GM21381 (cell line): ENCODE results near the gene DNAJC5G.
"Not testable (repeated sequence)": the region's sequence is repeated elsewhere in the genome, so short reads cannot be mapped to it uniquely, and the experiment has no call there.

Experiments used
- ATAC-seq: cut with Tn5 transposase; IDR thresholded peaks from one replicate; pipeline ENCODE4 v1.9.1; 2021; ENCODE audit warnings: mild to moderate bottlenecking, moderate library complexity; ENCODE audit not compliant: unreplicated experiment

The DNAJC5G gene

DNA sequence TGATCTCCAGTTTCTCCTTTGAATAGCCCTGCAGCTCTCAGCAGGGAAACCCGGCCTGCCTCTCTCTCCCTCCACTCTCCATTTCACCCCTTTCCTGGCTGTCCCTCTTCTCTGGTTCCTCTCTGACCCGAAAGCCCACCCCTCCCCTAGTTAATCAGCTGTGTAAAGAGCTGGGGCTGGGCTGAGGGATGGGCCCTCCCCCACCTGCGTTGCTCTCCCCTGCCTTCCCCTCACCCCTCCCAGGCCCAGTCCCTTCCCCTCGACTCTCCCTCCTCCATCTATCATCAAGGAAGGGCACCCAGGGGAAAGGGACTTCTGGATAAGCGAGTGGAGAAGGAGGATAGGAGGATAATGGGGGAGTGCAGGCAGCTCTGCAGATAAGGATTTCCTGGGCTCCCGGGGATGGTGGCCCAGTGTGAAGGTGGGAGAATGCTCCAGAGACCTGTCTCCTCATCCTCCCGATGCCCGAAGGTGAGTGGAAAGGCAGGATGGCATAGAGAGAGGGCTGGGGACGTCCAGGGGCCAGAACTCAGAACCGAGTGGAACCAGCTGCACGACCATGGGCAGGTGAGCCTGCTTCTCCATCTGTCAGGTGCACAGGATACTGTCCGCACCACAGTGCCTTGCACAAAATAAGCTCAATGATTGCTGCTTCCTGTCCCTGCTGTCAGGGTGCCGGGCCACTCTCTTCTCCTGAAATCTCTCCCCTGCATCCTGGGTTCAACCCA, 24.4 kb upstream of the DNAJC5G start:
- ATAC-seq = no peak

DNA sequence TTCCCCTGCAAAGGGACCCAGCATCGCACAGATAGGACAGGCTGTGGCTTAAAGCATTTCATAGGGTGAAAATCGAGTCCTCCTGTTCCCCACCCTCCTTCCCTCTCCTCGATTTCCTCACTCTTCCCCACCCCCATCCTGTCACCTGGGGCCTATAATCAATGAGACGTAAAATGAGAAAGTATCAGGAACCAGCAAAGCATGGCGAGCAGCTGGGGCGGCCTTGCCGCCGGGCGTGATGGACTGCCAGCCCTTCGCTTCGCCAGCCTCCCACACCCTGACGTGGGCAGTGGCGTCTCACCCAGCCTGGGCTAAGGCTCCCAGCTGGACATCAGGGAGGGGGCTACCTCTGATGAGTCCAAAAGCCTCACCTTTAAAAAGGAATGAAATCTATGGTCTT, 23.5 kb upstream of the DNAJC5G start:
- ATAC-seq = no peak

DNA sequence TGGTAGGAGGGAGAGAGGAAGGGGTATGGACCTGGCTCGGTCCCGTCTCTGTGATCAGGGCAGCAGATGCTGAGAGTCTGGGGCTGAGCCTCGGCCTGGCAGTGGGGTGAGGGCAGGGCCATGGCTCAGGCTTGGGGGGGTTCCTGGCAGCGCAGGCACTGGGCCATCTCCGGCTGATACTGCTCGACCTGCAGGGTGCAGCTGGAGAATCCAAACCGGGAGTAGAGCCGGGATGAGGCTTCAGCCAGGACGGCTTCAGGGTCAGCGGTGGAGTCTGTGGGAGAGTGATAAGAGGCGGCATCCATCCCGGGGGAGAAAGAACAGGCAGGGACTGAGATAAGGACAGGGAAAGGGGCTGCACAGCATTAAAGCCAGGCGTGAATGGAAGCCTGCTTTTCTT, 20.0 kb upstream of the DNAJC5G start:
- no peak for ATAC-seq

DNA sequence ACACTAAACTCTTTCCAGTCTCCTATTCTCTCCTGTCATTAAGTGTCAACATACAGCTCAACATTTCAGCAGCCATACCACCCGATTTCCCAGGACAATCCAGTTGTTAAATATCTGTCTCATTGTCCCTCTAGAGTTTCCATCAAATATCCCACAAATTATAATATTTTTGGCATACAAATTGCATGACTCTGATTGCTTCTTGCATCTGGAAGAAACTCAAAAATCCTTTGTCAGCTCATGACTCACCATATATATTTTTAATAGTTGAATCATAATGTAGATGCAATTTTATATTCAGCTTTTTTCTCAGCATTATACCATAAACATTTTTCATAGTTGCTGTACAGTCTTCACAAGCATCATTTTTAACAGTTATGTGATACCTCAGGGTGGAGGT, 19.6 kb upstream of the DNAJC5G start:
- no peak for ATAC-seq

DNA sequence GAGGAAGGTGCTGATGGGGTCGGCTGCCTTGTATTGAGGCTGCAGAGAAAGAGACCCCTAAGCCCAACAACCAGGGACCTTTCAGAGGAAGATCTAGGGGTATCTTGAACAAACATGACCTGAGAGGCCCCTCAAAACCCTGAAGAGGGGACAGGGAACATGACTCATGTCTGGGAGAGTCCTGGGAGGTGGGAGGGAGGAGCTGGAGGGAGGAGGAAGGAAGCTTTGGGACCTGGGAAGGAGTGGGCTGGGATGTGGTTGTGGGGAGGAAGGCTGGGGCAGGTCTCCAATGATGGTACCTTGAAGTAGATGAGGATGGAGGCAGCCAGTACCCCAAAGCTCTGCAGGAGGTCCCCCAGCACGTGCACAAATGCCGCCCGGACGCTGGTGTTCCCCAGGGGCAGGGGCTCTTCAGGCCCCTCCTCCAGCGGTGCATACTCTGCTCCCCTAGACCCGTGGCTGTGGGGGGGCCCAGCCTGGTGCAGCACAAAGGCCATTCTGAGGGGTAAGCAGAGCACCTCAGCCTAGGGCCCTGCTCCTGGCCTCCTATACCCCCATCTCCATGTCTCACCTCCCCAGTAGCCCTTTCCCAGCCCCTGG, 18.3 kb upstream of the DNAJC5G start:
- ATAC-seq = no peak

DNA sequence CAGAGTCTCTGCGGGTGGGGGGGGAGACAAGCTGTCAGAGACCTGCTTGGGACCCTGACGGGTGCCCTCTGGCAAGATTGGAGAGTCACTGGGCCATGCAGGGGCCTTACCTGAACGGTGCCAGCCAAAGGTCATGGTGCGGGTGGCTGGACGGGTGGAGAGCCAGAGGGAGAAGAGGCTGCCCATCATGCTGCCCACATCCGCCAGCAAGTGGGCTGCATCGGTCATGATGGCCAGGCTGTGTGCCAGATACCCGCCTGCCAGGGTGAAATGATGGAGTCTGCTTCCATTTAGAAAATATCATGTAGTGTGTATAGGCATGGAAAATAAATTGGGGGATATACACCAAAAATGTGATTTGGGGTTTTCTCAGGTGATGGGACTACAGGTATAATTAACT, 17.2 kb upstream of the DNAJC5G start:
- ATAC-seq = no peak

DNA sequence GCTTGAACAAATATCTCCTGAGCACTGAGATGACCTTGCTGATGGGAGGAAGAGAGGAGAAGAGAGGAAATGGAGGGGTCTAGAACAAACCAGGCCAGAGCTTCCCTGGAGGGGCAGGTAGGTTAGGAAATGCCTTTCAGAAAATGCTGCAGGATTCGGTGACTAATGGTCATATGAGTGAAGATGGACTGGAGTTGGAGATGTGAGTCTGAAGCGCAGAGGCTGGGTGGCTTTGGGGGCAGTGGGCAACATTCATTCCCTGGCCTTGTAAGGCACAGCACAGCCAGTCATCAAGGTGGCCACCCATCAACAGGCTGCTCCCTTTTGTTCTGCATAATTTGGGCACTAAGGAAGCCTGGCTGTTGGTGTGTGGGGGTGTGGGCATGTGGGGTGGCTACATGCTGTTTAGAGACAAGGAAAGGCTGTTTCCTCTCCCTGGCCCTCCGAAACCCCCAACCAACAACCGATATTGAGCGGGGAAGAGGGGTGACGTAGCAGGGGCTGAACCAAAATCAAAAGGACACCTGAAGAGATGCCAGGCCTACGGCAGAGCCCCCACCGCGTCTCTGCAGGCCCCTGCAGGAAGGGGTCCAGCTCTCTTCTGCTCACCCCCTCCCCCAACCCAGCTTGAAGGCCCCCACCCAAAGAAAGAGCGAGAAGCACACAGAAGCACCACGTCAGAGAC, 13.8 kb upstream of the DNAJC5G start:
- ATAC-seq = no peak

DNA sequence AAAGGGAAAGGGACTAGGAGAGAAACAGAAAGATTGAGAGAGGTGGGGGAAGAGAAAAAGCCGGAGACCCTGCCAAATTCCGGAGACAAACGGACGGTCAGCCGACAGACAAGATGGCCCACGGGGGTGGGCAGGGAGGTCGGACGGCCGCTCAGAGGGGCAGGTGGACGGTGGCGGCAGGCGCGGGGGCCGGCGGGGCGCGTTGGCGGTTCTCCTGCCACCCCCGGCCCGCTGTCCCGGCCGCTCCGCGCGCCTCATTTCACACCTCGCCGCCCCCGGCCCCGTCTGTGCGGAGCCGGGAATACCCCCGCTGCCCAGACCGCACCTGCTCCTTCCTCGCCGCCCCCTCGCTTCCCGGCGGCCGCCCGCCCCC, 13.3 kb upstream of the DNAJC5G start:
- ATAC-seq = no peak

DNA sequence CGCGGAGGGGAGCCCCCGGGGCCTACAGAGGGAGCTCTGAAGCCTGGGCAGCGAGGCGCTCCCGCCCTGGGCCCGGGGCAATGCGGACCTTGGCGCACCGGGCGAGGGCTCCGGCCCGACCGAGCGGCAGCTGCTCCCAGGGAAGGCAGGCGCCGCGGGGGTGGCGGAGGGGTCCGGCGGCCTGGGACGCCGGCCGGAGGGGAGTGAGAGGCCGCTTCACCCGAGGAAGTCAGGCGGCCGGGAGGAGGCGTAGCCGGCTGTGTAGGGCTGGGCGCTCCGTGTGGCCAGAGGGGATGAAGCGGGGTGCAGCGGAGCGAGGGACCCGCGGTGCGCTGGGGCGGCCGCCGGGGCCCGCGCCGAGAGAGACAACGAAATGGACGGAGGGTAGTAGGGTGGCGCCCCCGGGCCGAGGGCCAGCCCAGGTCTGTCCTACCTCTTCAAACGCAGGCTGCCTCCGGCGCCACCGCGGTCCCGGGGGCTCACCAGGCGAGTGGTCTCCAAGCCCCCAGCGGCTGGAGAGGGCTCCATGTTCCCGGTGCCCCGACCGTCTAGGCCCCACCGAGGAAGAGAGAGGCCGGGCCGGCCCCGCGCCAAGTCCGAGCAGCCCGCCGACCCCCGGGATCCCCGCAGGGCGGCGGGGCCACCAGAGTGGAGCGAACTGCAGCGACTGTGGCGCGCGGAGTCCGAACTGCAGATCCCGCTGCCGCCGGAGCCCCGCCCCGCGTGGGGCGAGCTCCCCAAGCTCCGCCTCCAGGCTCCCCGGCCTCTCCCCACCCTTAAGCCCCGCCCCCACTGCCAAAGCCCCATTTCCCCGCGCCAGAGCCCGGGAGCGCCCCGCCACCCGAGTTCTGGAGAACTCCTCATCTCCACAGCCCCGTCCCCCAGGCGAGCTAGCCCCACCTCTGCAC, 12.6 kb upstream of the DNAJC5G start, which contains the start of gene SLC30A3:
TSS of gene SLC30A3 (minus strand) at position 669 of the 908 bp plus-strand sequence. CDS start at position 528, 141 bp downstream.
- no peak for ATAC-seq

DNA sequence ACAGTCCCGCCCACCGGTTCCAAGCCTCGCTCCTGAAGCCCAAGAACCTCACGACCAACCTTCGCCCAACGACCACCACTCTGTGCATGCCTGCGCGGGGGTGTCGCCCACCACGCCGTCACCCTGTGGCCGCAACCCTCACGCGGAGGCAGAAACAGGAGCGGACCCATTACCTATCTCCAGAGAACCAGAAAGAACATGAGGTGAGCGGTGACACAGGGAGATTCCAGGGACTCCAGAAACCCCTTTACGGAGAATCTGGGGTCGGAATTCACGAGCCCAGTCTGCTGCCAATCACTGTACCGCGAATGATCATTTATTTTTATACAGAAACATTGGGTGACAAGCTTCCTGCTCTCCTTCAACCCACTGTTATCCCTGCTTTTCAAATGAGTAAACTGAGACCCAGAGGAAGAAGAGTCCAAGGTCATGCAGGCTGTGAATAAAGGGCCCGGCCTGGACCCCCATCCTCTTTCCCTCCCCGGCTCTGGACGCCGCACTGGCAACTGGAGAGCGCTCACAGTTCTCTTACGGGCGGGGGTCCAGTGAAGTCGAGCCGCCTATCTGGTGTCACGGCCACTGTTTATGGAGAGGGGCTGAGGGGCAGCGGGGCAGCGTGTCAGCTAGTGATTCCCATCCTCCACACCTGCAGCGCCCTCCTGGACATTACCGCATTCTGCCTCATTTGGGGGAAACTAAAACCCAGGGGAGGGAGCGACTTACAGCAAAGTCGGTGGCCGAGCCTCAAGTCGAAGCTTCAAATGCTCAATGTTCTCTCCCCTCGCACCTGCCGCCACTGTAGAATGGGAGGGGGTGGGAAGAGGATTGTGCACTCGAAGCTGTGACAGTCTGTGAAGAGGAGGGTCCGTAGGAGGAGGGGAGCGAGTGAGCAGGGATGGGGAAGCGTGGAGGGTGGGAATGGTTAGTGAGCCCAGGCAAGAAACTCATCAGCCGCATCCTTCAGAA, 11.7 kb upstream of the DNAJC5G start:
- ATAC-seq = no peak

DNA sequence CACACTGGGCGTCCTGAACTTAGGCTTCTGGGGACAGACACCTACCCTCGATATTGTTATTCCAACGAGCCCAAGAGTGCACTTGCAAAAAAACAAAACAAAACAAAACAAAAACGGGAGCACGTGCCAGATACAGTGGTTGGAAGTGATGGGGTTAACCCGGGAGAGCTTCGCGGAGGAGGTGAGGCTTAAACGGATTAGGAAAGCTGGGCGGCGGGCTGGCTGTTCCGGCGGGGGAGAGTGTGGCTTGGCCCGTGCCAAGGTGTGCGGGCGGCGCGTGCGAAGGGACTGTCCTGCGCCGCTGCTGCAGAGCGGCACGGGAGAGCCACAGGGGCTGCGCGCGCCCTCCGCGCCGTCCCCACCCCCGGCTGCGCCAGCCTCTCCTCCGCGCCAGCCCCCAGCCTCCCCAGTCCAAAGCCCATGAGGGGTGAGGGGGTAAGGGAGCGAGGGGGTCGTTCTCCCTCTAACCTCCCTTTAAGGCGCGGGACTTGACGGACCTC, 10.9 kb upstream of the DNAJC5G start:
- ATAC-seq = no peak

DNA sequence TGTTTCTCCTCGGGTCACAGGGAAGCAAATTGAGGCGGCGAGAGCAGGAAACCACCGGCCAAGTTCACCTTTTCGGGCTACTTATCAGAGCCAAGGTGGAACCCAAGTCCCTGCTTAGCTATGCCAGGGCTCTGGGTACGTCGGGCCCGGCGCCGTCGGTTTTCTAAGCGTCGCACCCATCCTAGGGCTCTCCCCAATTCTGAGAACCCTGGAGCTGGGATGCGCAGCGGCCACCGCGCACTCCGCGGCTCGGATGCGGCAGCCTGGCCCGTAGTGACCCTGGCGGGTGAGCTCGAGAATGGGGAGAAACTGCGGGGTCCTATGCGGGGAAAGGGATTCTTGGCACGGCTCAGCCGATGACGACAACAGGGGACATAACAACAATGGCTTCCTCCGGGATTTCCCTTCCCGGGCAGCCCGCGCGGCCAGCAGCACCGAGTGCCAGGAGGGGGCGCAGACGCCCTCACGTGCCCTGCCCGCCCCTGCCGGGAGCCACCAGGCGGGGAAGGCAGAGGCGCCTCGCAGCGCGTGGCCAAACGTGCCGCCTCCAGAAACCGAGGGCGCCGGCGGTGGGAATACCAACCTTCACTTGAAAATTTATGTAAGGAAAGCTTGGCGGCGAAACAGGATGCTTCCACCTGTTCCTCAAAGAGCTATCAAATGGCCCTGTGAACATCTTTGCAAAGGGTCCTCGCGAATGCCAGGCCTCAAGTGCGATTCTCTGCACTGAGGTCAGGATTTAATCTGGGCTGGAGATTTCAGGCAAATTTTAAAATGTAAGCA, 10.3 kb upstream of the DNAJC5G start:
- ATAC-seq = no peak

DNA sequence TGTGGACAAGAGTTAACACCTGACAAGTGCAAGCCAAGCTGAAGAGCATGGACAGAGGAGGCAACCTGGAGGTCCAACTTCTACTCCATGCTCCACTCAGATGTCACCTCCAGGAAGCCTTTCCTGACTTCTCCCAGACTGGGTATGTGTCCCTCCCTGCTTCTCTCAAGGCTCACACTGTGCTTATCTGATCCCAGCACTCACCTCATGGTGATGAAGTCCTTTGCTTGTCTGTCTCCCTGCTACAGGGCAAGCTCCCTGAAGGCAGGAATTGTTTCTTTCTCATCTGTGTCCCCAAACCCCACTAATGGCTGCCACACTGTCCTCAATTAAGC, 9.7 kb upstream of the DNAJC5G start:
- no peak for ATAC-seq

DNA sequence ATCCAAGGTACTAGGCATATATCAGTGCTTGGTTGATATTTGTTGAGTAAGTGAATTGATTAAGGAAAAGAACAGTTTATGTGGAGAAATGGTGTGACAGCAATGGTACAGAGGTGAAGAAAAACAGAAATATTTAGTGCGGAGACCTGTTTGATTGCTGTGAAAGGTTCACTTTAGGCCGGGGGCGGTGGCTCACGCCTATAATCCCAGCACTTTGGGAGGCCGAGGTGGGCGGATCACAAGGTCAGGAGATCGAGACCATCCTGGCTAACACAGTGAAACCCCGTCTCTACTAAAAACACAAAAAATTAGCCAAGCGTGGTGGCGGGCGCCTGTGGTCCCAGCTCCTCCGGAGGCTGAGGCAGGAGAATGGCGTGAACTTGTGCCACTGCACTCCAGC, 6.9 kb upstream of the DNAJC5G start:
- not testable (repeated sequence) for ATAC-seq

DNA sequence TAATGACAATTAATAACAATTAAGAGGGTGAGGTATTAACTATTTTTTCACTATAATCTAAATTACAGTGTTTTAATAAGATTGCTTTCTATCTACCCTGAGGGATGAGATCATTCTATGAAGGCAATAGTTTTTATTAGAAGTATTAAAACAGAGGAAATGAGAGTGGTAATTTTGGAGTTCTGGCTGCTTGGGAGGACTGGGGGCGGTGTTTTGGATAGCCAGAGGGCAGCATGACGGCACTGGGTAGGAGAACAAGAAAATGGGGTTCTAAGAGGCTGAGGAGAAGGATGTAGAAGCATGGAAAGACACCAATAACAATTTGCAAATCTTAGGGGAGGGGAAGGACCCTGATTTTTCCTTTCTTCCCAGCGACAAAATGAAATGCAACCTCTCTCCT, 5.1 kb upstream of the DNAJC5G start:
- ATAC-seq = no peak

DNA sequence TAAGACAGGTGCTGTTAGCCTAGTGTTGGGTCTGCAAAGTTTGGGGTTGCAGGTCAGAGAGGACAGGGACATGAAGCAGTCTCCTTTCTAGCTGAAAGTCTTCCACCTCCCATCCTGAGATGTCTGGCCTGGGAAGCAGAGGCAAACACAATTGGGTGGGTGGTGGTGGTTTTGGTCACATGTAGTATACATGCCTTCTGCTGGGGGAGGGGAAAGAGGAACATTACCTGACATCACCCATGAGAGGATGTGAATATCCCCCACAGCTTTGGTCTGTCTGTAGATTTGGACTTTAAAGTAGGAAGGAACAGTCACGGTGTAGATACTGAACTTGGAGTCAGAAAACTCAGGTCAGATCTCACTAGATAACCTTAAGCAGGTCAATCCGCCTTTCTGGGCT, 4.6 kb upstream of the DNAJC5G start:
- ATAC-seq = no peak

DNA sequence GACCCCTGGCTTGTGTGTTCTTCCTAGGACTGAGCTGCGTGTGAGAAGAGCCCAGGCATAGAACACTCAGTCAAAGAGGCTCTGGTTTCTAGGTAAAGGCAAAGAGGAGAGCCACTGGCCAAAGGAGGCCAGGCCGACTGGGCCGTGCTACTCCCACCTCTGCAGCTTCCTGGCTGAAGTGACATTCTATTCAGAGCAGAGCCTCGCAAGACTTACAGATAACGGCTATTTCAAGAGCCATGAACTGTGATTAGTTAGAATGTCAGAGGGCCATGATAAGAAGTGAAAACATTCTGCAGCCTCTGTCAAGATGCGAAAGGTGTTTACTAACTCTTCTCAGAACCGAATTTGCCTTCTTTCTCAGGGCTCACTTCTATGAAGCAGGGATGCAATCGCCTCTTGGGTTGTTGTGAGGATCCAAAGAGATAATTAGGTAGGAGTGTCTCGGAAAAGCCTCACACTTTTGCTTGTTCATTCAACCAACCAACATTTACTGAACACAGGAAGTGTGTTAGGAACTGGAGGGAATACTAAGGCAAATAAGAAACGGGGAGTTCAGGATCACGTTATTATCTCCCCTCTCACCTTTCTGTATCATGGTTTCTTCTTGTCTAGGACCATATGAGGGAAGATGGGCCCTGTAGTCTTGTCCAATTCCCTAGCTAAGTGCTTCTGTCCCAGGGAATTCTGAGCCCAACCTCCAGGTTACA, 3.4 kb upstream of the DNAJC5G start:
- ATAC-seq = no peak
